Measurements from ENCODE around the gene BASP1.
A peak's percentile ranks its signal among the peaks of the same experiment; 100 is the strongest.
"Not testable (repeated sequence)": the region's sequence is repeated elsewhere in the genome, so short reads cannot be mapped to it uniquely, and the experiment has no call there.

BASP1 gene

DNA sequence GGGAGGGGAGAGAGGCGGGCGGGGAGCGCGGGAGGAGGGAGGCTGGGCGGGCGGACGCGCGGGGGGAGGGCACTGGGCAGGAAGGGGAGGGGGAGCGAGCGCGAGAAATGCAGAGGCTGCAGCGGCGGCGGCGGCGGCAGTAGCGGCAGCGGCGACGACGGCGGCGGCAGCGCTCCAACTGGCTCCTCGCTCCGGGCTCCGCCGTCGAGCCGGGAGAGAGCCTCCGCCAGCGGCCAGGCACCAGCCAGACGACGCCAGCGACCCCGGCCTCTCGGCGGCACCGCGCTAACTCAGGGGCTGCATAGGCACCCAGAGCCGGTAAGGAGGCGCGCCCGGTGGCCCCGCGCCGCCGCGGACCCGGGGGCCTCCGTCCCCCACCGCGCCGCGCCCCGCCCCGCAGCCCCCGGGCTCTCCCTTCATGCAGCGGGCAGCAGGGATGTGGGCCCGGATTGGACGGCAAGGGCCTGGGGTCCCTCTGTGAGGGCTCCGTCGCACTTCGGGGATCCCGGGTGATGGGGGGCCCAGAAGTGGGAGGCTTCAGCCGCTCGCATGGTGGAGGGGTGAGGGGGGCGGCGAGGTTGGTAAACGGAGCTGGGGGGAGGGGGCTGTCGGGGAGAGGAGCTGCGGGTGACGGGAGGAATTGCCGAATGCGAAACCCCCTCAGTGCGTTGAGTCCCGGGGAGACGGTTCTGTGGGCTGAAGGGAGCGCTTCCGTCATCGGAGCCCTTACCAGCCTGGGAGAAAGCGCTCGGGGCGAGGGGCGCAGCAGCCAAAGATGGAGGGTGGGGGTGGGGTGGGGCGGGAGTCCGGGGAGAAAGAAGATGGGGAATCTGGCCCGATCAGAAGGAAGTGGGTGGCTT is at the start of gene BASP1:
BASP1 (plus strand) TSS at position 139 of the 860 bp plus-strand sequence. CDS start 57,586 bp downstream, outside the sequence.
- peak; percentile 24 to 65 for DNase-seq

DNA sequence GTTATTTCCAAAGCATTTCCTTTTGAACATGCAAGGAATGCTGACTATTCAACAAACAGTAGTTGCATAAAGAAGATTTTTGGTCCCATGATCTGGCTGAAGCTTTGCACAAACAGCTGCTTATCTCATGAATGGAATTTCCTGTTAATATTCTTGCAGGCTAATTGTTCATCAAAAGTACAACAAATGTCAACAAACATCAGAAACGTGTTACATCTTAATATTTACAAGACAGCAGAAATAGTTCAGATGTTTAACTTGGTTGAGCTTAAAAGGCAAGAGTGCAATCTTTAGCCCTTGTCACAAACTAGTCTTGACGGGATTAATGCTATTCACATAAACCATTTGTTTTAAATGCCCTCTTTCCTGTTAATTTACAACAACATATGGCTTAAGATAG is 47.9 kb upstream of the BASP1 start:
- no peak for DNase-seq

DNA sequence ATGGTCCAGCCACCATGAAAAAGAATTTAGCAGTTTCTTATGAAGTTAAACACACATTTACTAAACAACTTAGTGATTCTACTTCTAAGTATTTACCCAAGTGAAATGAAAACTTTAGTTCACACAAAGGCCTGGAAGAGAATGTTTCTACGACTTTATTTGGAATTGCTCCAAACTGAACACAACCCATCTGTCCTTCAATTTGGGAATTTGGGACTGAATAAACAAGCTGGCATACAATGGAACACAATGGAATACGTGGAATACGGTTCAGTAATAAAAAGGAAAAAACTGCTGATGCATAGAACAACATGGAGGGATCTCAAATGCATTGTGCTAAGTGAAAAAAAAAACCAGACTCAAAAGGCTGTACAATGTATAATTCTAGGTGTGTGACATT is 44.6 kb upstream of the BASP1 start:
- DNase-seq = no peak

DNA sequence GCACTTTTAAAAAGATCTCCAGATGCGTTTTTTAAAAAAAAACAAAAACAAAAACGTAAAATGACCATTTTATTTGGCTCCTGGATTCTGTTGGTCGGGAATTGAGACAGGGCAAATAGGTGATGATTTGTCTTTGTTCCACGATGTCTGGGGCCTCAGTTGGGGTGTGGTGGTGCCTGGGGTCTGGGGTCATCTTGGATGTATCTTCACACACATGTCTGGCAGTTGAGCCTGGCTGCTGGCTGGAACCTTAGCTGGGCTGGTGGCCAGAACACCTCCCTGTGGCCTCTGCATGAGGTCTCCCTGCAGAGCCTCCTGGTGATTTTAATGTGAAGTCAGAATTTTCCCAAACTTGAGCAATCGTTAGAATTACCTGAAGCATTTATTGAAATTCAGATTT is 42.5 kb upstream of the BASP1 start:
- DNase-seq = no peak

- no peak for DNase-seq
Measured at GRCh38 chr5:17177501-17178372, 39.7 kb upstream of the BASP1 start.

- DNase-seq = no peak
Measured at GRCh38 chr5:17178373-17178675, 39.1 kb upstream of the BASP1 start.

- DNase-seq = no peak
Measured at GRCh38 chr5:17180330-17180843, 37.0 kb upstream of the BASP1 start.

- DNase-seq = no peak
Measured at GRCh38 chr5:17180864-17181723, 36.3 kb upstream of the BASP1 start.

DNA sequence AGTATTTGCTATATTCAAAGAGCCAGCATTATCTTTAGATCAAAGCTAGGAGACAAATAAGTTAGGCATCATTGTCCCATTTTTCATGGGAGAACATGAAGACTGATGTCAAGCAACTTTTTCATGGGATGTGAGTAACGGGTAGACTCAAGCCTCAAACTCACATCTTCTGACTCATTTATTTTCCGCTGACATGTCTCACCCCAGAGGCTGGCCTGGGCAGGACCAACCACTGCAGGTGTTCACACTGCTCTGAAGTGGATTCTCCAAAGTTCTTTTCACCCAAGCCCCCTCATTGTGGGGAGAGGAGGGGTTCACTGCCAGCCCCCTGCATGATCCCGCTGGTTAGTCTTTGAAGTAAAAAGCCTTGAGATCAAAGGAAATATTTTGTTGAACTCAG is 34.9 kb upstream of the BASP1 start:
- no peak for DNase-seq

- no peak for DNase-seq
Measured at GRCh38 chr5:17182981-17183380, 34.5 kb upstream of the BASP1 start.

GRCh38 chr5:17183831-17184230 is 33.6 kb upstream of the BASP1 start:
- DNase-seq = no peak

- no peak for DNase-seq
Measured at GRCh38 chr5:17184588-17184987, 32.8 kb upstream of the BASP1 start.

- DNase-seq = no peak
Measured at GRCh38 chr5:17185349-17185748, 32.1 kb upstream of the BASP1 start.

- DNase-seq = no peak
Measured at GRCh38 chr5:17185773-17186172, 31.7 kb upstream of the BASP1 start.

- no peak for DNase-seq
Measured at GRCh38 chr5:17186256-17186655, 31.2 kb upstream of the BASP1 start.

DNA sequence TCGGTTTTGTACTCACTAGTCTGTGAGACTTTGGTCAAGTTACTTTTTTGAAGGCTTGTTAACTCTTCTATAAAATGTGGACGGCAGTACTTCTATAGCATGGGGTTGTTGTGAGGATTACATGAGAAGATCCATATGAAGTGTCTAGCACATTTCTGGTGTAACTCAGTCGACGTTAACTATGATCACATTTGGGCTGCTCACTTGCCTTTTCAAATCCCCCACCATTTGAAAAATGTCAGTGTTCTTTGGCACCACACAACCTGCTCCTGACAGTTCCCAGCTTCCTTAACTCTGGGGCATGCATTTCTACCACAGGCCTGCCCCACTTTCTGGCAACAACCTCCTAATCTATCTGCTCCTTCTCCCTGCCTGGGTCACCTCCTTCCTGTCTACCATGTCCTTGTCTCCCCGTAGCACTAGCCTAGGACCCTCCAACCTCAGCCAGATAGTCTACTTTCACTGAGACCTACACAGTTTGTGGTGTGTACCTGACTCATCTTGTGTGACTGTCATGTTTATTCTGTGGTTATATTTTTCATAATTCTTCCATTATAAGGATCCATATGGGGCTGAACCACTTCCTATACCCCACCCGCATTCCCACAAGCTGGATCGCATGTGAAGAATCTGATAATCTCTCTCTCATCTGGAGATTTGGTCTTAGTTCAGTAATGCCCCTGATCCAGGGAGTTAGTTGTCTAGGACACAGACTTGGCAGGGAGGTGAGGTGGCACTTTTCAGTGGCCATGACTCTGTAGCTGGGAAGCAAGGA is 30.2 kb upstream of the BASP1 start:
- DNase-seq = no peak

DNA sequence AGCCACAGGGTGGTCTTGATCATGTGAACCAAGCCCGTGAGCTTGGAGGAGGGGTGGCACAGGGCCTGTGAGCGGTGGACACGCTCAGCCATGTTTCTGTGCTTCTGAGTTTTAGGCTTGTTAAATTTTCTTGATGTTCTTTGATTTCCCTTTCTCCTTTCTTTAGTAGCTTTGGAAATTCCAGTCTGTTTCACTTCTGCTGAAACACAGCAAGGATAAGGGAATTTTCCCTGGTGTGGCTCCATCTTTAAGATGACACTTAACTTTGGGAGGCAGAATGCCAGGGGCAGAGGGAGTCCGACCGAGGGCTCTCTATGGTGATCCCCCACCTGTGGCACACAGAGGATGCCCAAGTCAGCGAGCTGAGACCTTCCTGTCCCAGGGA is 29.7 kb upstream of the BASP1 start:
- DNase-seq = no peak

DNA sequence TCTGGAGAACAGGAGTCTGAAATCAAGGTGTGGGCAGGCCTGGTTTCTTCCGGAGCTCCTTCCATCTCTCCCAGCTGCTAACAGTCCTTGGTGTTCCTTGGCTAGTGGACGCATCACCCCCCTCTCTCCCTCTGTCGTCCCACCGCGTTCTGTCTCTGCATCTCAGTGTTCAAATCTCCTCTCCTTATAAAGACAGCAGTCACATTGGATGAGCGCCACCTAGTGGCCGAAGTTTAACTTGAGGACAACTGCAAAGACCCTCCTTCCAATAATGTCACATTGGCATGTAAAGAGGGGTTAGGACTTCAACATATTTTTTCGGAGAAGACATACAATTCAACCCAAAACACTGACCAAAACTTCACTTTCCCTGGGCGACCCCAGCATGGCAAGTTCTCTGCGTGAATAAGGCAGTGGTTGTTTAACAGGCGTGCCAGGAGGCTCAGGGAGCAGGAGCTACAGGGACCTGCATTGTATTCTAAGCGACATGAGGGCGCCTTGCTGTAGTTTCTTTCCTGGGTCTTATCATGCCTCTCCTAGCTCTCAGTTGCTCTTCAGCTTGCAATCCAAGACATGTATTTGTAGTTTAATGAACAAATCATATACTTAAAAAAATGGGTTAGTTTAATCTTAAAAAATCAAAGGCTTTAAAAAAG is 27.9 kb upstream of the BASP1 start:
- peak; percentile 32 to 45 for DNase-seq

DNA sequence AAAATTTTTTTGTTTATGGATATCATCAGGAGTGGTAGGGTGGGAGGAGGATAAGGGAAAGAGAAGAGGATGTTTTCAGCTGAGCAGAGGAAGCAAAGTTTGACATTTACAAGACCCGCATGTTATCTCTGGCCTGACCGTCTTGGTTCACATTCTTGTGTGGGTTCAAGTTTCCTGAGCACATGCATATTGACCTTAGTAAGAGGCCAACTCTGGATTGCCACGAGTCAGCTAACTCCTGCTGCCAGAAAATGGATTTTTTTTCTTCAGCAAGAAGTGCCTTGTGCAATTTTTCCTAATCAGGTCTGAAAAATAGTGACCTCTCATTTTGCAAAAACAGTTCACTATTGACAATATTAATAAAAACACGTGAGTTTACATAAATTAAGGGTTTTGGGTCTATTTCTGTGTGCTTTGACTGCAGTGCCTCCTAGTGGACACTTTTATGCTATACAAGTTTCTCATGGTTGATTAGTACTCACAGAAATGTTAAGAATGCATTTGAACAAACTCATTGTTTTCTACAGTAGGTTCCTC is 27.1 kb upstream of the BASP1 start:
- peak in 1 of 2 donors; percentile 25 for DNase-seq

DNA sequence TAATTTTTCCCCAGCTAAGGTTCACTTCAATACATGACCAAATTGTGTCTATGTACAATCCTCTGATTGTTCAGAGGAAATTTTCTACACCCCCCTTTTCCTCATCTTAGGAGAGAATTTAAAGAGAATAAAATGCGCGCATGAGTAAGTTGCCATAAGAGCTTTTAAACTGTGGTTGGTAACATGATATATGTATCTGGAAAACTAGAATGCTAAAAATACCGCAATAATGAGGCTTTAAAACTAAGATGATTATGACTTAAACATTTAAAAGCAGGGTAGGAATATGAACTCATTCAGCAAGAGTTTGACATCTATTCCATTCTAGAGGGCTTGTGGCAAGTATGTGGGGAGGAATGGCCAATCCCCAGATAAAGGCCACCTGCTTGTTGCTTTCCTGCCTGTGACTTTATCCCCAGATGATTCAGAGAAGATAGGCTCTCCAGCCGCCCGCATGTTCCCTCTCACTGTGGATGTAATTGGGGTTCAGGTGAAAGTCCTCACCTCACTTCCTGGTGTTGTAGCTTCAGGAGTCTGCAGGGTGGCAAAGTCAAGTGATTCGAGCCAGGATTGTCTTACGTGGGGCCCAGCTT is 26.5 kb upstream of the BASP1 start:
- DNase-seq = no peak

DNA sequence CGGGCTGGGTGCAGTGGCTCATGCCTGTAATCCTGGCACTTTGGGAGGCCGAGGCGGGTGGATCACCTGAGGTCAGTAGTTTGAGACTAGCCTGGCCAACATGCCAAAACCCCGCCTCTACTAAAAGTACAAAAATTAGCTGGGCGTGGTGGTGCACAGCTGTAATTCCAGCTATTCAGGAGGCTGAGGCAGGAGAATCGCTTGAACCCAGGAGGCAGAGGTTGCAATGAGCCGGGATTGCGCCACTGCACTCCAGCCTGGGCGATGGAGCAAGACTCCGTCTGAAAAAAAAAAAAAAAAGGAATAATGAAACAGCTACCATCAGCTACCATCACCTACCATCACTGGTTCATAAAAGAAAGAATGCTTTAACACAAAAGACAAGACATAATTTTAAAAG is 25.9 kb upstream of the BASP1 start:
- not testable (repeated sequence) for DNase-seq
